Measurements from ENCODE around the gene CSPG4. TPM values are rescaled to one million over a fixed set of nuclear protein-coding genes. Genes with fewer than 3 reads are reported as not detected.
"Not testable (repeated sequence)": the region's sequence is repeated elsewhere in the genome, so short reads cannot be mapped to it uniquely, and the experiment has no call there.

CSPG4 gene
- total RNA-seq, 6 experiments from 2014 or later: 0.12 to 0.29 (median 0.20) TPM

- no peak overlapping the region for H3K4me3 ChIP-seq
- WGBS (ENCODE audit: insufficient coverage, low coverage, low lambda C conversion rate, missing lambda C conversion rate): 71% methylated on average over 9 of the region's 11 CpGs
- DNase-seq (no peak), ATAC-seq (no peak)
- H3K4me1 ChIP-seq: peaks cover 0 to 13% (median 6%) of the 10 kb centered on the region in 4 donors
- intact Hi-C loops (cut with DNase I): loop anchor here in 1 of 2 donors (10.0 kb wide), 1 partner anchor 45 kb away; no protein-coding TSS in a partner anchor
- H3K27ac ChIP-seq: no peak overlapping the region
- no peaks in the 10 kb centered on the region for H3K9me3 ChIP-seq
- no peaks in the 10 kb centered on the region for H3K36me3 ChIP-seq
- TF ChIP-seq, protein P1, sequence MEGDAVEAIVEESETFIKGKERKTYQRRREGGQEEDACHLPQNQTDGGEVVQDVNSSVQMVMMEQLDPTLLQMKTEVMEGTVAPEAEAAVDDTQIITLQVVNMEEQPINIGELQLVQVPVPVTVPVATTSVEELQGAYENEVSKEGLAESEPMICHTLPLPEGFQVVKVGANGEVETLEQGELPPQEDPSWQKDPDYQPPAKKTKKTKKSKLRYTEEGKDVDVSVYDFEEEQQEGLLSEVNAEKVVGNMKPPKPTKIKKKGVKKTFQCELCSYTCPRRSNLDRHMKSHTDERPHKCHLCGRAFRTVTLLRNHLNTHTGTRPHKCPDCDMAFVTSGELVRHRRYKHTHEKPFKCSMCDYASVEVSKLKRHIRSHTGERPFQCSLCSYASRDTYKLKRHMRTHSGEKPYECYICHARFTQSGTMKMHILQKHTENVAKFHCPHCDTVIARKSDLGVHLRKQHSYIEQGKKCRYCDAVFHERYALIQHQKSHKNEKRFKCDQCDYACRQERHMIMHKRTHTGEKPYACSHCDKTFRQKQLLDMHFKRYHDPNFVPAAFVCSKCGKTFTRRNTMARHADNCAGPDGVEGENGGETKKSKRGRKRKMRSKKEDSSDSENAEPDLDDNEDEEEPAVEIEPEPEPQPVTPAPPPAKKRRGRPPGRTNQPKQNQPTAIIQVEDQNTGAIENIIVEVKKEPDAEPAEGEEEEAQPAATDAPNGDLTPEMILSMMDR (IDR thresholded peaks at IDR 0.05): no peak
- no peak for TF ChIP-seq POLR2A (IDR thresholded peaks at IDR 0.05)
- H3K27me3 ChIP-seq: no peaks in the 10 kb centered on the region
Measured at GRCh38 chr15:75680007-75680789, 32.5 kb downstream of the CSPG4 start.

- DNase-seq; H3K4me1 ChIP-seq; H3K36me3 ChIP-seq; intact Hi-C loops (cut with DNase I); H3K9me3 ChIP-seq; H3K27me3 ChIP-seq; H3K4me3 ChIP-seq; H3K27ac ChIP-seq; ATAC-seq: not testable (repeated sequence)
- 90% methylated on average over 6 of the region's 6 CpGs for WGBS (ENCODE audit: insufficient coverage, low coverage, low lambda C conversion rate, missing lambda C conversion rate)
Measured at GRCh38 chr15:75678324-75678690, 34.3 kb downstream of the CSPG4 start.

GRCh38 chr15:75677465-75678323, 35.0 kb downstream of the CSPG4 start:
- DNase-seq: no peak
- intact Hi-C loops (cut with DNase I): no loop called here
- no peak for ATAC-seq
- peaks cover 0 to 10% (median 3%) of the 10 kb centered on the region in 4 donors for H3K4me1 ChIP-seq
- TF ChIP-seq POLR2A (IDR thresholded peaks at IDR 0.05): no peak
- TF ChIP-seq, protein P1 (IDR thresholded peaks at IDR 0.05): no peak
- no peak overlapping the region for H3K27ac ChIP-seq
- no peaks in the 10 kb centered on the region for H3K36me3 ChIP-seq
- no peaks in the 10 kb centered on the region for H3K9me3 ChIP-seq
- 81% methylated on average over 8 of the region's 16 CpGs for WGBS (ENCODE audit: insufficient coverage, low coverage, low lambda C conversion rate, missing lambda C conversion rate)
- no peaks in the 10 kb centered on the region for H3K27me3 ChIP-seq
- no peak overlapping the region for H3K4me3 ChIP-seq

DNA sequence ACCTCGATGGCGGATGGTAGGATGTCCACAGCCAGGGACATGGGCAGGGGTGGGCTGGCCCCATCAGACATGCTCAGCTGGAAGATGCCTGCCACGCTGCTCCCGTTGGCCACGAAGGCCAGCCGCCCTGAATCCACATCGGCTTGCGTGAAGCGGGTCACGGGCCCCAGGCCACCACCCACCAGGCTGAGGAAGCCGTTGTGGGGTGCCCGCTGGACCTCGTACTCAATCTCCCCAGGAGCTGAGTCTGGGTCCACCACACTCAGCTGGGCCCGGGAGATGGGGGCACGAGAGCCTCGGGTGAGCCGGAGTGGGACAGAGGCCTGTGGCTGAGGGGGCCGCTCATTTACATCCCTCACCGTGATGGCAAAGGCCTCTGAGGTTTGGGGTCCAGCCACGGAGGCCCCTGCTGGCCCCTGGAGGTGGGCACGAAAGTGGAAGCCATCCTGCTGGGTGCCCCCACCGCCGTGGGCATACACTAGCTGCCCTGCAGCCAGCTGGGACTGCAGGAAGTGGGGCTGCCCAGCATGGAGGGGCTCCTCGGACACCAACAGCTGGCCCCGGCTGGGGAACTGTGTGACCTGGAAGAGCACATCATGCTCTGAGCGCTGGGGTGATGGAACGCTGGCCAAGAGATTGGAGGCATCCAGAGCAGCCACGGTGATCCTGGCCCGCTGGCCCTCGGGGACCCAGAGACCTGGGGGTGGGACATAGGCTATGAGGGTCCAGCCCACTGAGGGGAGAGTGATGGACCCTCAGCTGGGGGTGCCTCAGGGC, 35.8 kb downstream of the CSPG4 start:
- intact Hi-C loops (cut with DNase I): no loop called here
- Histone ChIP-seq H3K4me3 (no peak overlapping the region), H3K27ac (no peak overlapping the region), H3K4me1 (peaks cover 0 to 10% (median 0%) of the 10 kb centered on the region in 4 donors), H3K36me3 (no peaks in the 10 kb centered on the region), H3K27me3 (no peaks in the 10 kb centered on the region), H3K9me3 (no peaks in the 10 kb centered on the region)
- no peak for TF ChIP-seq POLR2A (IDR thresholded peaks at IDR 0.05)
- TF ChIP-seq, protein P1 (IDR thresholded peaks at IDR 0.05): no peak
- ATAC-seq (no peak), DNase-seq (no peak)
- WGBS (ENCODE audit: insufficient coverage, low coverage, low lambda C conversion rate, missing lambda C conversion rate): 76% methylated on average over 3 of the region's 30 CpGs

All from right lobe of liver (tissue), 6 donors.